ENCODE measurements around the gene CTSH. TPM values are rescaled to one million over a fixed set of nuclear protein-coding genes. Genes with fewer than 3 reads are reported as not detected.

The CTSH gene
- total RNA-seq, 1 experiment from 2014 or later = 178 TPM

- BruUV-seq (replicated peaks) = no TSS peak
- DNase-seq (ENCODE audit: low read depth, low spot score) (no peak), ATAC-seq (no peak)
- ChIA-PET CTCF (interaction anchor here (0.6 to 0.7 kb wide), 4 partner anchors 9 to 876 kb away, joined by 3 to 6 read pairs (median 4); no protein-coding TSS in a partner anchor), POLR2A (interaction anchor here (0.6 kb wide), 1 partner anchor 147 kb away, joined by 6 read pairs; no protein-coding TSS in a partner anchor)
- H3K27me3 ChIP-seq (ENCODE audit: control insufficient read depth, insufficient read depth, low read length) = no peaks in the 10 kb centered on the region
- intact Hi-C loops (cut with micrococcal nuclease; ENCODE audit: unreplicated experiment) = no loop called here
- TF ChIP-seq TCF7L2 (IDR thresholded peaks at IDR 0.05; ENCODE audit: low read depth, low read length) (no peak), CTCF (IDR thresholded peaks at IDR 0.05) (no peak), SIN3A (IDR thresholded peaks at IDR 0.05; ENCODE audit: borderline replicate concordance, insufficient read depth, low read depth, low read length) (no peak), POLR2AphosphoS5 (IDR thresholded peaks at IDR 0.05; ENCODE audit: low read depth, low read length) (no peak), REST (IDR thresholded peaks at IDR 0.05; ENCODE audit: insufficient read depth in 1 of 2, low read depth in 2 of 2, low read length in 1 of 2) (no peak)
- no peak overlapping the region for H3K27ac ChIP-seq (ENCODE audit: low read length)
- no peaks in the 10 kb centered on the region for H3K9me3 ChIP-seq (ENCODE audit: control insufficient read depth, insufficient read depth, low read depth, low read length)
- H3K4me3 ChIP-seq (ENCODE audit: low read depth in 2 of 2, low read length in 2 of 2) = no peak overlapping the region
- H3K4me1 ChIP-seq (ENCODE audit: control insufficient read depth, insufficient read depth, low read length) = peaks cover 9% of the 10 kb centered on the region
- no peaks in the 10 kb centered on the region for H3K36me3 ChIP-seq (ENCODE audit: control insufficient read depth, insufficient read depth, low read length)
- in situ Hi-C loops (cut with HindIII; ENCODE audit: low pct_unique_long_range_greater_than_20kb, low sequenced_read_pairs) = no loop called here
Observed at GRCh38 chr15:78985859-78986475, 41.1 kb upstream of the CTSH start.

GRCh38 chr15:78984041-78984440 is 39.2 kb upstream of the CTSH start:
- no peak overlapping the region for H3K4me3 ChIP-seq (ENCODE audit: low read depth in 2 of 2, low read length in 2 of 2)
- intact Hi-C loops (cut with micrococcal nuclease; ENCODE audit: unreplicated experiment) = no loop called here
- ChIA-PET CTCF (no interaction called here), POLR2A (no interaction called here)
- H3K36me3 ChIP-seq (ENCODE audit: control insufficient read depth, insufficient read depth, low read length) = no peaks in the 10 kb centered on the region
- DNase-seq (ENCODE audit: low read depth, low spot score) = no peak
- ATAC-seq = no peak
- in situ Hi-C loops (cut with HindIII; ENCODE audit: low pct_unique_long_range_greater_than_20kb, low sequenced_read_pairs) = no loop called here
- BruUV-seq (replicated peaks) = no TSS peak
- H3K4me1 ChIP-seq (ENCODE audit: control insufficient read depth, insufficient read depth, low read length) = peaks cover 13% of the 10 kb centered on the region
- no peak overlapping the region for H3K27ac ChIP-seq (ENCODE audit: low read length)
- TF ChIP-seq POLR2AphosphoS5 (IDR thresholded peaks at IDR 0.05; ENCODE audit: low read depth, low read length) (no peak), TCF7L2 (IDR thresholded peaks at IDR 0.05; ENCODE audit: low read depth, low read length) (no peak), REST (IDR thresholded peaks at IDR 0.05; ENCODE audit: insufficient read depth in 1 of 2, low read depth in 2 of 2, low read length in 1 of 2) (no peak), CTCF (IDR thresholded peaks at IDR 0.05) (no peak)
- no peaks in the 10 kb centered on the region for H3K9me3 ChIP-seq (ENCODE audit: control insufficient read depth, insufficient read depth, low read depth, low read length)
- H3K27me3 ChIP-seq (ENCODE audit: control insufficient read depth, insufficient read depth, low read length) = no peaks in the 10 kb centered on the region

All from Panc1 (cell line).